Measurements from ENCODE around the gene CBX8.

CBX8 gene

DNA sequence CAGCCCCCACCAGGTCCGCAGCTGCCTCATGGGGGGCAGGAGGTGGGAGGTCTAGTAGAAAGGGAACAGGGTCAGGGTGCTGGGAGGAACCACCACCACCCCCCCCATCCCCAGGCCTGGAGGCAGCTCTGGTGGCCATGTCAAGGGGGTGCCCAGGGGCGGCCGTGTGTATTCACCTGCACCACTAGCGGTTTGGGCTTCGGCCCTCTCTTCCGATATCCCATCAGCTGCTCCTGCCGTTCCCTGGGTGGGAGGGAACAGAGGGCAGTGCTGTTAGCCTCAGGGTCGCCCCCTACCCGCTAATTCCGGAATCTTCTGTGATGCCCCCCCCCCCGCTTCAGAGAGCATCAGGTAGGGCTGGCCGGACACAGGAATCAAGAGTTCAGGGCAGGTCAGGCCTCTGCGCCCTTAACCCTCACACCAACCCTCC lies 38.6 kb upstream of the CBX8 start:
- no peak for DNase-seq

DNA sequence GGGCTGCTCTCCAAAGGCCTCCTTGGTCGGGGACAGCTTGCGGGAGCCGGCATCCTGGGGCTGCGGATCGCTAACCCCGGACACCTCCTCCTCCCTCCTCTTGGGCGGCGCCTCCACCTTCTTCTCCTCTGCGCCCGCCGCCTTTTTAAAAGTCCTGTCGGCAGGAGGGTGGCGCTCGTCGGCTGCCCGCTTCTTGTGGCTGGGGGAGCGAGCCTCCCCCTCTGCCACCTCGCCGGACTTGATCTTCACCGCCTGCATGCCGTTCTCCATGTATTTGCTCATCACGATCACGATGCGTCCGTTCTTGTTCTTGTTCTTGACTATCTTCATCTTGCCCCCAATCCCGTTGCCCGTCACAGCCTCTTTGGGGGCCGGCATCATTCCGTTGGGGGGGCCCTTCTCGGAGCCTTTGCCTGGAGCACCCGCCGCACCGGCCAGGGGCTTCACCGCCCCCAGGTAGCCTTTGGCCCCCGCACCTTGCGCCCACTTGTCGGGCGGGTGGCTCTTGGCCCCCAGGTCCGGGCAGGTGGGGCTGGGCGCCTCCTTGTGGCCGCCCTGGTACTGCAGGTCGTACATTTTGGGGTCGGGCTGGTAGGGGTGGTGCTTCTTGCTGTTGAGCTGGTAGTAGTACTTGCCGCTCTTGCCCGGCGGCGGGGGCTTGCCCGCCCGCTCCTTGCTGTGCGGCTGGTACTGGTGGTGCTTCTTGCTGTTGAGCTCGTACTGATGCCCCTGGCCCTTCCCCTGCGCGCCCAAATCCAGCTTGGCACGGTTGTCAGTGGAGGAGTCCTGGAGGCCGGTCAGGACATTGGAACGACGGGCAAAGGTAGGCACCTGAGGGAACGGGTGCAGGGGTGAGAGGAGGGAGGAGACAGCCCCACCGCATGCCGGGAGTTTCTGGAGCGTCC lies 37.9 kb upstream of the CBX8 start:
- DNase-seq = peak; percentile 50

DNA sequence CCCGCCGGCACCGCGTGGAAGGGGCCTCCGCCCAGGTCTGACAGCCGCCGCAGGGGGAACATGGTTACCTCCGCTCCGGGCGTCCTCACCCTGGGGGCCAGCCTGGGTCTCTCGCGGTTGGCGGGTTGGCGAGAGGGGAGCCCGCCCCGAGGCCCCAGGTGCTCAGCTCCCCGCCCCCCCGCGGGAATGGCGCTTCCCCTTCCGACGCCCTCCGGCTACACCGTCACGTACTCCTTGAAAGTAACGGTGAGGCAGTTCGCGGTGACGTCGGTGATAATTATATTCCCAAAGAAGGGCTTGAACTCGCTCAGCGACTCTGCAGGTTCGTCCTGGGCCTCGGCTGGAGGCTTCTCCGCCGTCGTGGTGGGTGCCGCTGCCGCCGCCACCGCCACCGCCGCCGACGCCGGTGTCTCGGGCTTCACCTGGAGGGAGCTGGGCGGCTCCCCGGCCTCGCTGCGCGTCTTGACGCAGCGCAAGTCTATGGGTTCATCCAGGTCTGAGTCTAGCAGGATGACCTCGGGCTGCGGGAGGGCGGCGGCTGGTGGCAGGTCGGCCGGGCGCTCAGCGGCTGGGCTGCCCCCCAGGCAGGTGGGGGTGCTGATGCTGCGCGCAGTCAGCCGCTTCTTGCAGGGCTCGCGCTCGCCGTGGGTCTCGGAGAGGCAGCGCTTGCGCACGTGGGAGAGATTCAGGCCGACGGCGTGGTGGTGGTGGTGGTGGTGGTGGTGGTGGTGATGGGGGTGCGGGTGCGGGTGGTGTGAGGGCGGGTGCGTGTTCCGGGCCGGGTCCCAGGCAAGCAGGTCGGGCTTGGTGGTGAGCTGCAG lies 37.1 kb upstream of the CBX8 start:
- no peak for DNase-seq

DNA sequence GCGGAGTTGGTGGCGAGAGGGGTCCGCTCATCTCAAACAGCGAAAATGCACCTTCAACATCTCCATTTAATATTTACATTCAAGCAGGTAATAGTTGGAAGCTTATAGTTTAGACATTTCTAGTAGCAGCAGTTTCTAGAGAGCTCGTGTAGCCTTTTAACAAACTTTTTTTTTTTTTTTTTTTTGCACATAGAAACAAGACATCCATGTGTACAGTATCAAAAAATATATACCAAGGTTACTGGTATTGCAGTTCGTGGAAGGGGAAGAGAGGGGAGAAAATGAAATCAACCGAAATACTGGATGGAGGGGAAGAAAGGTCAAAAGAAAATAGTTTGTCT lies 36.2 kb upstream of the CBX8 start:
- no peak for DNase-seq

DNA sequence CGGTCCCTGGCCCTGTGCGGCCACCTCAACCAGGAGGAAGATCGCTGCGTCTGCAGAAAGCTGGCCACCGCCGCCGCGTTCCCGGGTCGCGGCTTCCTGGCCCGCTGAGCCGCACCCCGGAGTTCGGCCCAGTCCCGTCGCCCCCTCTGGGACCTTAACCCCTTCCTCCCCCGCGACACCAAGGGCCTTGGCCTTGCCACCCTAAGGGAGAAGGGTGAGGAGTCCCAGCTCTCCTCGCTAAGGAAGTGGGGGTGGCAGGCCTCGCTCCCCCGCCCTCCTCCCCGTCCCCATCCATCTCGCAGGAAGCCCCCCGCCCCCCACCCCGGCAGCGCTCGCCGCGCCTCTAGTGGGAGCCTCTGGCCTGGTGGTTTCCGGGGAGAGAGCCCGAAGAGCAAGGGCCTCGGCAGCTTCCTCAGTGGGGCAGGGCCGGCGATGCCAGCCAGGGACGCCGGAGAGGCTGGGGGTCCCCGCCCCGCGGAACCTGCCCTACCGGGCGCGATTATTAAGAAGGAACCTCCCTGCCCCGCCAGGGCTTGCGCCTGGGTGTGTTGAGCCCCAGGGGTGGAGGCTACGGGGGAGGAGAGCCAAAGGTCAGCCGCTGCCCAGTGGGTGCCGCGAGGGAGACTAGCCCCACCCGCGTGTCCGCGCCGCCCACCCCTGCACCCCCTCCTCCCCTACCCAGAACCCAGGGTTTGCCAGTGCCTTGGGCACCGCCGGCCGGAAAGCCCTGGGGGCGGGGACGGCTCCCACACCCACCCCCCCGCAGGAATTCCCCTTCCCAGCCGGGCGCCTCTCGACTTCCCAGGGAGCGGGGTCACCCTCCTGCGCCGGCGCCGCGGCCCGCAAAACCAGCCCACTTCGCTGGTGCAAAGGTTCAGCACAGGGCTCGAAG lies 35.6 kb upstream of the CBX8 start:
- DNase-seq = no peak

DNA sequence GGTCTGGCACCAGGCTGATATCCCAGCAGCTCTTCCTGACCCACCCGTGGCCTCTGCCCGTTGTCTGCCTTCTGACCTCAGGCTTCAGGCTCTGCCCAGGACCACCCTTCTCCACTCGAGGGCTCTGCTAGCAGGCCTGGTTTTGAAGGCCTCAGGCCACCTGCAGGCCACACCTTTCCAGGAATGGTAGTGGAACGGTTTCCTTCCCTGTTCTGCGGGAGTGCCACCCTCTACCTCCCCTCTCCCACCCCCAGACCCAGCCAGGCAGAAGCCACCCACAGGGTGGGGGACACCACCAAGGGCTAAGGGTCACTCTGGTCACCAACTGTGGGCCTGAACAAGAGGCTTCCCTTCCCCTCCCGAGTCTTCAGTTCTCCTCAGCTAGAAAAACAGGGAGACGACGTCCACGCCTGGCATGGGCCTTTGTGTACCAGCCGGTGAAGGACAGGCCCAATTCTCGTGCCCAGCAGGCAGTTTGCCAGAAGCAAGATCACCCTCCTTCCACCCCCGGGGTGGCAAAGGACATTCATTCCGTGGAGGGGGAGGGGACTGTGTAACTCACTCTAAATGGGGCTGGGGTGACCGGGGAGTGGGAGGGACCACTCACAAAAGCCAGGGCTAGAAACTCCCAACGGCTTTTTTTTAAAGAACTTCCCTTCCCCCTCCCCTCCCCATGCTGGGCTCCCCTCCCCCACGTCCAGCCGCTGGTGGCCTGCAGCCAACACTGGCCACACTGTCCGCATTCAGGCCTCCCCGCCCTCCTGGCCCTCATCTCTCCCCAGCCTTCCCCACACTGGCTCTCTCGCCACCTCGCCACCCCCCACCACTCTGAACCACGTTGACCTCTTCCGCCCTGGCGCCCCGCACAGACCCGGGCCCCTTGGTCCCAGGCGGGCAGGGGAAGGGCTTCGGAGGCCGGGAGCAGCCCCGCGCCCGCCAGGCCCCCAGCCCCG lies 34.7 kb upstream of the CBX8 start:
- no peak for DNase-seq

DNA sequence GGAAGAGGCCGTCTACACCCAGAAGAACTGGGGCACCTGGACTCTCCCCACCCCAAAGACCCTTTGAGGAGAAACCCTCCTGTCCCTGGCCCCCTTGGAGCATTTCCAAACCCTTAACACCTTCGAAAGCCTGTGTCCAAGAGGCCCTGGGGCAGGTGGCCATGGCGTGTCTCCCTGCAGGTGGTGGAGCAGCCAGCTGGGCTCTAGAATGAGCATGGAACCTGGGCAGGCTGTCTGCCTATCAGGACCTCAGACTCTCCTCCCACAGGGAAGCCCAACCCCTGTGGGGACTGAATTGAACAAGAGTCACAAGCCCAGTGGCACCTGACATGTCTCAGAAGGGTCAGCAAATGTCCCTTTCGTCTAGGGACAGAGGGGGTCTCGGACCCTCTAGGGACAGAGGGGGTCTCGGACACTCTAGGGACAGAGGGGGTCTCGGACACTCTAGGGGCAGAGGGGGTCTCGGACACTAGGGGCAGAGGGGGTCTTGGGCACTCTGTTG lies 33.9 kb upstream of the CBX8 start:
- DNase-seq = no peak

DNA sequence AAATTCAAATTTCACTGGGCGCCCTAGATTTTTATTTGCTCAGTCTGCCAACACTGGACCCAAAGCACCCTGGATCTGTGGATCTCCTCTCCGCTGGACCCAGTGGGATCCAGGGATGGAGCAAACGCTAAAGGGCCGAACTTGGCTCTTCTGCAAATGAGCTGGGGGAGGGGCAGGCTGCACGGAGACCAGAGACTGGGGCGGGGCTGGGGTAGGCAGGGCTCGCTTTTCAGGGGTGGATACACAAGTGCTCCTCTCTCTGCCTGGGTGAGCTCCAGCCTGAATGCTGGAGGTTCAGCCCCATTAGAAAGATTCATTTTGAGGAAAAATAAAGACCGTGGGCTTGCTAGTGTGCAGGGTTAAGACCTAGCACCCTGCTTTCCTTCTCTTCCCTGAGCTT lies 33.4 kb upstream of the CBX8 start:
- DNase-seq = no peak

DNA sequence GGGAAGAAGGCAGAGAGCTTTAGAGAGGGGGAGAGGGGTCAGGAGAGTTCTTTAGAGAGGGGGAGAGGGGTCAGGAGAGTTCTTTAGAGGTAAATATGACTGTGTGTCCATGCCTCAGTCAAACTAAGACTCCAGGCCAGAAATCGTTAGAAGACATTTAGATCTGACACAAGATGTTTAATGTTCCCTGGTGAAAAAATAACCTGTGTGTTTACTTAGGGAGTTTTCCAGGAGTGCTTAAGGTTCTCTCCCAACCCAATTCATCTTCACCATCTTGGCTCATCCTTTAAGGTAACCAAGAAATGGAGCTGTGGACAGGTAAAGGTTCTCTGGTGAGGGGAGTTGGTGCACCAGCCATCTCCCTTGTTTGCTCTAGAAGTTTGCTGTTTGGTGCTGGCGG lies 32.6 kb upstream of the CBX8 start:
- no peak for DNase-seq

DNA sequence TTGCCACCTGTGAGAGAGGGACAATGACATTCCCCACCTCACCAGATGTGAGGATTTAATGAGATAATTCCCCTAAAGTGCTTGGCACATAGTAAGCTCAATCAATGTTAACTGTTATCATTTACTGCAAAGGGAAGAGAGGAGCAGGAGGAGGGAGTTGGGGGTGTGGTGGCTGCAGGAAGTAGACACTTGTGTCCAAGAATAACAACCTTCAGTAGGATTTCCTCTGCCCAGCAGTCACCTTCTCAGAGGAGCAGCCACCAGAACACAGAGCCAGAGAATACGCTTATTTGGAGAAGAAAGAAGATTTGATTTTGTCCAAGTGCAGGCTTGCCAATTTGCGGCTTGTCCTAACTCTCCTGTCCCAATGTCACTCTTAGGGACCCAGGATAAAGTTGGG lies 32.1 kb upstream of the CBX8 start:
- no peak for DNase-seq

DNA sequence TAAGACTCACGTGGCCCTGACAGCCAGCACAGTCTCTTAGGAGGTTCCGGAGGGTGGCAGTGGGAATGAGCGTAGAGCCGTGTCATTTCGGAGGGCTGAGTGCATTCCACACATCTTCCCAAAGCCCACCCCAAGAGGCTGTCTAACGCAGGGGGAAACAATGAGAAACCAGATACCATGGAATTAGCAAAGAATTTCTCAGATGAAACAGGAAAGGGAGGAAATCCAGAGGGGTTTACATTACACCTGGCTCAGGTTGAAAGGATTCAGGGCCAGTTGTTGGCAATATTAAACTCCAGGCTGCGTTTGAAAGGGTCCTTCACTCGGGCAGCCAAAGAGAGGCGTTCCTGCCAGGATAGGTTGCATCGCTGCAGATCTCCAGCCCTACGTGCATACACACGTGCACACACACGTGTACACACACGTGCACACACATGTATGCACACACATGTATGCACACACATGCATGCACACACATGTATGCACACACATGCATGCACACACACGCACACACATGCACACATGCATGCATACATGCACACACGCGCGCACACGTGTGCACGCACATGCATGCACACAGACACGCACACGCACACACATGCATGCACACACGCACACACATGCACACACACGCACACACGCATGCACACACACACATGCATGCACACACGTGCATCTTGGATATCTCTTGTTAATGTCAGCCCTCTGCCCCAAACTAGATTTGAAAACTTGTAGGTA lies 30.1 kb upstream of the CBX8 start:
- DNase-seq = no peak

DNA sequence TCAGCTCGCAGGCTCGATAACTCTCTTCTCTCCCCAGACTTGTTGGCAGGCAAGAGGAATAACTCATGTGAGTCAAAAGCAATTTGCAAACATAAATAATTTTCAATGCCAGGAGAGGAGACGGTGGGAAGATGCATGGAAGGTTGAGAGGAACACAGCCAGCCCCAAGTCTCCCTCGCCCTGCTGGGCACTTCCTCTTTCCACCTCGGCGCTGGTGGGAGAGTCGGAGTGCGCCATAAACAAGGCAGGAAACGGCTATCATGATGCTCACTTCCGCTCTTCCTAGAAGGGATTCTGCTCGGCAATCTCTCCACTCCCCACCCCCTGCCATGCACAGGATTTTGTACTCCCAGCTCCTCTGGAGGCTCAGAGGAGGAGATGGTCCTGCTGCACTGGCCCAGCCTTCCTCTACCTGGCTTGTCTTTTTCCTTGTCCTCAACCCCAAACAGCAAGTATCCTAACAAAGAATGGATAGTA lies 29.4 kb upstream of the CBX8 start:
- no peak for DNase-seq

DNA sequence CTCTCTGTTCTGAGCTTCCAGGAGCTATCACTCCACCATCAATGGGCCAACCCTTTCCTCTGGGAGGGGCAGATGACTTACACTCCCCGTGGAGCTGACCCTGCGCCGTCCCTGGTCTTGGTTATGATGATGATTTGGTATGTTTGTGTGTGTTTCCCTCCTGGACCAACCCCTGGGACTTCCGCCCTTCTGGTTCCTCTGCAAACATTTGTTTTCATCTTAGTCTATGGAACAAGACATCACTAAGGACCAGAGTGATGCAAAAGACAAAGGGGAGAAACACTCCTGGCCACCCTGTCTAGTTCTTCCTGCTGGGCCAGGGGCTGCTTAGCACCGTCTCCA lies 28.7 kb upstream of the CBX8 start:
- DNase-seq = no peak

DNA sequence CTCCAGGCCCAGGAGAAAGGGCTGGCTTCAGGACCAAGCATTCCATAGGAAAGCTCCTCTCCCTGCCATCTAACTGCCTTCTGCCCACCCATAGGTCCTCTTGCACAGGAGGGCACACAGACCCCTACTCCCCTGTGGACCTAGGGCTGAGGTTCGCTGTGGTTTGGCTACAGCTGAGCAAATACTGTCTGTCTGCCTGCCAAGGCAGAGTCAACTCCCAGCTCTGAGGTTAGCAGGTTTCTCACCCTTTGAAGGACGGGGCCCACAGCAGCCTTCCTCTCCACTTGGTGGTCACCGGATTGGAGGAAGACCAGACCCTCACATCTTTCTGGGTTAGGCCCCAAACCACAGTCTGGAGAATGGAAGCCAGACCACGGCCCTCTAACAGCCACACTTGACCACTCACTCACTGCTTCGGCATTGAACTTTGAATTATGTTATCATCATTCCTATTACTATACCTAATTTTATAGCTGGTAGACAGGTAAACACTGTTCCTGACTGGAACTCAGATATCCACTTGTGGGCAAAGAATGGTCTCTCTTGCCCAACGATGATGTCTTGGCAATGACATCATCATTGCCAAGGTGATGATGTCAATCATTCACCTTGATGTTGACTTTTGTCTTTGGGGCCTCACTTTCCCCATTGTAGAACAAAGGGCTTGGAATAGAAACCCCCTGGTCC lies 28.2 kb upstream of the CBX8 start:
- DNase-seq = no peak

DNA sequence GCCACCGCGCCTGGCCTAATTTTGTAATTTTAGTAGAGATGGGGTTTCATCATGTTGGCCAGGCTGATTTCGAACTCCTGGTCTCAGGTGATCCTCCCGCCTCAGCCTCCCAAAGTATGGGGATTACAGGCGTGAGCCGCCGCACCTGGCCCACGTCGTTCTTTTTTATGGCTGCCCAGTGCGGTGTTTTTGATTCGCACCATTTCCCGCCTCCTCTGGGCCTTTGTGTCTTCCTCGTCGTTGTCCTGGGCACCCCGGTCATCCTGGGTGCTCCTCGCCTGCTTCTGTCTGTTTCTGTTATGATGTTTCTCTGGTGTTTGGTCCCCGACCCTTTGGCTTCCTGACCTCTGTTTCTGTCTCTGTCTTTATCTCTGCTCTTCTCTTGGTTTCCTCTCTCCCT lies 27.4 kb upstream of the CBX8 start:
- DNase-seq = no peak

DNA sequence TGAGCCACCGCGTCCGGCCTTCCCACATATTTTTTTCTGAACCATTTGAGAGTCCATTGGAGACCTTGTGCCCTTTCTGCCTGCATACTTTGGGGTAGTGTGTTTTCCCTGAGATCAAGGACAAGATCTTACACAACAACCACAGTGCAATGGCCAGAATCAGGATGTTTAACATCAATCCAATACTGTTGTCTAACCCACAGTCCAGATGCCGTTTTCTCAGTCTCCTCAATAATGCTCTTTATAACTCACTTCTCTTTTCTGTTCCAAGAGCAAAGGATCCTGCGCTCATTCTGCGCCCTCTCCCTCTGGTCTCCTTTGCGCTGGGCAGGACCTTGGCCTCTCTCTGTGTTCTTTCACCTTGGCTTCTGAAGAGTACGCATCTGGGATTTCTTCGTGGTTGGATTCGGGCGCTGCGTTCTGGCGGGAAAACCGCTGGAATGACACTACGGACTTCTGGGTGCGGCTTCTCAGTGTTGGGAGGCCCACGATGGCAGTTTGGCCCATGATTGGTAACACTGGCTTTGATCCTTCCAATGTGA lies 25.8 kb upstream of the CBX8 start:
- no peak for DNase-seq

DNA sequence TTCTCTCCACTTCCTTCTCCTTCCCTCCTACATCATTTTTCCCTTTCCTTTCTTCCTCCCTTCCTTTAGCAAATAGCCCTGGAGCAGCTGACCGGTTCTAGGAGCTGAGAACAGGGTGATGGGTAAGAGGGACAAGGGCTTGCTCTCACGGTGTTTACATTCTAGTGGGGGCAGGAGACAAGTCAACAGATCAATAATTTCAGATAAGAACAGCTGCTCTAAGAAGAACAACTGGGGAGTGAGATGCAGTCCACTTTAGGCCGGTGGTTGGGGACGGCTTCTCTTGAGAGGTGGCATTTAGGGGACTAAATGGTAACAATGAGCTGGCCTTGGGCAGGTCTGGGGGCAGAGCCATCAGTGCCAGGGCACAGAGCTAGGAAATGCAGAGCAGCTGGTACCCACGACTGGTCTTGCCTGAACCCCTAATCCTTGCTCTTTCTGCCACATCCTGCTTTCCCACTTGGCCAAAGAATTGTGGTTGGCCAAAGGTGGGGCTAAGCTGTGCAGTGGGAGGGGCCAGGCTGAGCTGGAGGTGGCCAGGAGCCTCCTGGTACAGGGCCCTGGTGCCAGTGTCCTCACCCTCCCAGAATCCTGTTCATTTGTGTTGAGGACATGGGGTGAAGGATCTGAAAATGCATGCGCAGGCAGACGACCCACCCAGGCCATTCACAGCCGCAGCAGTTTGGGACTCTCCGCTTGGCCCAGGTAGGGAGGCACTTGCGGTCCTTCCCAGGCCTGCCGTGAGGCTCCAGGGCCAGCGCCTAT lies 24.6 kb upstream of the CBX8 start:
- no peak for DNase-seq

DNA sequence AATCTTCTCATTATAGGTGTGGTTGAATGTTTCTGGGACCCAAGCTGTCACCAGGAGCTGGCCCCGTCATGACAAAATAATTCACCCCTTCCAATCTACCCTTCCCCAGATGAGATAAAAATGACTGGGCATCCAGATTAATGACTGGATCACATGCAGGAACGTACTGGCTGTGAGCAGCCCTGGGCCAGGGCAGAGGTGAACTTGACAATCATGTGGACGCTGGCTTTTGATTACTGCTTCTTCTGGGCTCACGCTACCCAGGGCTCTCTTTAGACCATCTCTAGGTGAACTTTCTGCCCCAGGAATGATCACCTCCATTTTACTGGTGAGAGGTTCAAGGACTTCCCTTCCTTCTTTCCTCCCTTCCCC lies 24.1 kb upstream of the CBX8 start:
- no peak for DNase-seq

DNA sequence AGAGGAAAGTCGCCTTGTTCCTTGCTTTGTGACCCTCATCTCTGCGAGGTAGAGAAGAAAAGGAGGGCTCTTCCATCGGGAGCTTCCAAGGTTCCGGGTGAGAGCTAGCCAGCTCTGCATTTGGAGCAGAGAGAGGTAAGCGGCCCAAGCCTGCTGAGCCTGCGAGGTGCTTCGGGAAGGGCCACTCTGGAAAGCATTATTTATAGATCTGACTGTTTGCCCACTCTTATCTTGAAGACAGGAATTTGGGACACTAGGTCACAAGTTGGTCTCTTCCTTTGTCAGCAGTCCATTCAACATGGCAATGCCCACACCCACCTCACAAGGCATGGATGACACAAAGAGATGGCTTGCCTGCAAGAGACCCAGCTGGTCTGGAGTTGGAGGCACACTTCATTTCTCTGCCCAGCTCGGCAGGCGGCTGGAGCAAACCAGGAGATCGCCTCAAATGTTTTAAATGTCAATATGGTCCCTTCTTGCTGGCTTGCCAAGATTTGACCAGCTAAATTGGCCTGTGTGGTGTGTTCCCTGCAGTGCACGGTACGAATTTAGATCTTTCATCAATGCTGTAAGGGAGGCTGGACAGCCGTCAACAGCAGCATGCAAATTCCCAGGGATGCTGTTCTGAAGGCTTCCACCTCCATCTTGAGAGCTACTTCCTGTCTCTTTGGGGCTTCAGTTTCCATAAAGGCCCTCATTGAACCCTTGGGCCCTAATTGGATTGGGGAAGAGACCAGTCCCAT lies 22.8 kb upstream of the CBX8 start:
- no peak for DNase-seq

Measured in T-helper 9 cell (primary cell).